Brain microvascular endothelial cell (primary cell): ENCODE data around the gene TAS2R39.

Experiments
- DNase-seq: peaks from one replicate; pipeline ENCODE4 v3.0.0-alpha.2; 2020
- H3K27ac ChIP-seq: fragments of 250-450 bp; sonication (Bioruptor Pico); 2 replicates; pipeline ENCODE4 v1.5.1; 2020; ENCODE audit warnings: mild to moderate bottlenecking, moderate library complexity
- H3K27me3 ChIP-seq: fragments of 250-450 bp; sonication (Bioruptor Pico); replicated peaks from 2 replicates; pipeline ENCODE4 v1.5.1; 2020; ENCODE audit warnings: mild to moderate bottlenecking
- H3K36me3 ChIP-seq: fragments of 250-450 bp; sonication (Bioruptor Pico); replicated peaks from 2 replicates; pipeline ENCODE4 v1.5.1; 2020; ENCODE audit warnings: mild to moderate bottlenecking
- H3K4me3 ChIP-seq: 2 replicates; pipeline ENCODE4 v1.5.1; 2011; ENCODE audit warnings: low read depth, mild to moderate bottlenecking, control low read depth, low read length, moderate library complexity
- CTCF ChIP-seq: IDR thresholded peaks from 2 replicates; pipeline ENCODE4 v1.5.1; 2011; ENCODE audit warnings: low read depth, mild to moderate bottlenecking, moderate library complexity, low read length, control low read depth, inconsistent platforms; ENCODE audit errors: missing control alignments
- in situ Hi-C: cut with HindIII; loops from 2 replicates; pipeline ENCODE4 v1.10.0; 2017; ENCODE audit warnings: low sequenced_read_pairs, low pct_ligation_motif_present

The TAS2R39 gene

GRCh38 chr7:143221286-143221685 is 38.1 kb downstream of the TAS2R39 start:
- DNase-seq: no peak
- TF ChIP-seq CTCF: no peak
- H3K27ac ChIP-seq: no peak overlapping the region
- in situ Hi-C loops: loop anchor here (25.0 kb wide), 1 partner anchor 209 kb away; no protein-coding TSS in a partner anchor
- no peaks in the 10 kb centered on the region for H3K27me3 ChIP-seq
- no peak overlapping the region for H3K4me3 ChIP-seq
- no peaks in the 10 kb centered on the region for H3K36me3 ChIP-seq

- Histone ChIP-seq H3K36me3 (no peaks in the 10 kb centered on the region), H3K27ac (no peak within 1 kb of the TSS), H3K27me3 (no peaks in the 10 kb centered on the region), H3K4me3 (no peak within 1 kb of the TSS)
- TF ChIP-seq CTCF: no peak
- in situ Hi-C loops: loop anchor here (25.0 kb wide), 1 partner anchor 209 kb away; no protein-coding TSS in a partner anchor
- DNase-seq: no peak
Measured at GRCh38 chr7:143221737-143222136, 38.5 kb downstream of the TAS2R39 start, which contains the start of gene TAS2R40. Gene TAS2R40 (plus strand): TSS chr7:143222037. CDS start chr7:143222079, 42 bp downstream.

- H3K27ac ChIP-seq: no peak overlapping the region
- in situ Hi-C loops: loop anchor here (25.0 kb wide), 1 partner anchor 210 kb away; no protein-coding TSS in a partner anchor
- no peak for TF ChIP-seq CTCF
- H3K4me3 ChIP-seq: no peak overlapping the region
- no peaks in the 10 kb centered on the region for H3K27me3 ChIP-seq
- DNase-seq: no peak
- H3K36me3 ChIP-seq: no peaks in the 10 kb centered on the region
Measured at GRCh38 chr7:143222782-143223181, 39.6 kb downstream of the TAS2R39 start.

- H3K4me3 ChIP-seq: no peak overlapping the region
- H3K27me3 ChIP-seq: no peaks in the 10 kb centered on the region
- H3K27ac ChIP-seq: no peak overlapping the region
- in situ Hi-C loops: loop anchor here (25.0 kb wide), 1 partner anchor 211 kb away; no protein-coding TSS in a partner anchor
- TF ChIP-seq CTCF: no peak
- no peak for DNase-seq
- no peaks in the 10 kb centered on the region for H3K36me3 ChIP-seq
Measured at GRCh38 chr7:143223784-143224183, 40.6 kb downstream of the TAS2R39 start.

- H3K36me3 ChIP-seq: no peaks in the 10 kb centered on the region
- in situ Hi-C loops: no loop called here
- no peaks in the 10 kb centered on the region for H3K27me3 ChIP-seq
- H3K4me3 ChIP-seq: no peak overlapping the region
- no peak for DNase-seq
- no peak overlapping the region for H3K27ac ChIP-seq
- TF ChIP-seq CTCF: no peak
Measured at GRCh38 chr7:143225047-143225446, 41.8 kb downstream of the TAS2R39 start.

- Histone ChIP-seq H3K27me3 (no peaks in the 10 kb centered on the region), H3K27ac (no peak overlapping the region), H3K4me3 (no peak overlapping the region), H3K36me3 (no peaks in the 10 kb centered on the region)
- in situ Hi-C loops: no loop called here
- no peak for TF ChIP-seq CTCF
- no peak for DNase-seq
Measured at GRCh38 chr7:143227806-143228205, 44.6 kb downstream of the TAS2R39 start.
